Right forelimb (tissue), 1 donor: ENCODE results near the gene CBS.
"Not testable (repeated sequence)": the region's sequence is repeated elsewhere in the genome, so short reads cannot be mapped to it uniquely, and the experiment has no call there.

Source experiments
- DNase-seq: peaks from one replicate; pipeline ENCODE4 v3.0.0-alpha.2; 2018

CBS gene

DNA sequence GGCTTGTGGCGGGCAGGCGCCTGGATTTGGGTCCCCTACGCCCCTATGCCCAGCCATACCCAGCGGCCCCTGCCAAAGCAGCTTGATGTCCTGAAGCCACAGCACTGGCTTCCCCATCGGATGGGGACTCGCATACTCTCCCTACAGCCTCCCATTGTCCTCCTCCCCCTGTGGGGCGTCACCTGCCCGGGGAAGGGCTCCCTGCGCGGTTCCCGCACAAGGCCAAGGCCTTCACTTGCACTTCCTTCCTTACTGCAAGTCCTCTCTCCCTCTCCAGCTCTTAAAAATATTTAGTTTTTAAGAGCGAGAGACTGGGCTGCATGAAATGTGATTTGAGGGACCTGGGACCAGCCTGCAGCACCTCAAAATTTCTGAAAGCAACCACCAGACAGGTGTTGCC, 8.9 kb downstream of the CBS start:
- DNase-seq: not testable (repeated sequence)

DNA sequence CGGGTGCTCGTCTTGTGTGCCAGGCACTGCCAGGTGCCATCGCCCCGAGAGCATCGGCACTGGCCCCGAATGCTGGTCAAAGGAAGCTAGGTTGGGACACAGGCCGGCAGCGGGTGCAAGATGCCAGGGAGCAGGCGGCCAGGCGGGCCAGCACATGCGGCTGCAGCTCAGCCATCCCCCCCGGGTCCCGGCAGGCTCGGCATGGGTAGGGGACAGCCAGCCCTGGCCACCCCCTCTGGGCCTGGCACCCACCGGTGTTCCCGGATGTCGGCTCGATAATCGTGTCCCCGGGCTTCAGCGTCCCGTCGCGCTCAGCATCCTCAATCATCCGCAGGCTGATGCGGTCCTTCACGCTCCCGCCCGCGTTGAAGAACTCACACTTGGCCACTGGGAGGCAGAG, 9.6 kb downstream of the CBS start:
- not testable (repeated sequence) for DNase-seq

DNA sequence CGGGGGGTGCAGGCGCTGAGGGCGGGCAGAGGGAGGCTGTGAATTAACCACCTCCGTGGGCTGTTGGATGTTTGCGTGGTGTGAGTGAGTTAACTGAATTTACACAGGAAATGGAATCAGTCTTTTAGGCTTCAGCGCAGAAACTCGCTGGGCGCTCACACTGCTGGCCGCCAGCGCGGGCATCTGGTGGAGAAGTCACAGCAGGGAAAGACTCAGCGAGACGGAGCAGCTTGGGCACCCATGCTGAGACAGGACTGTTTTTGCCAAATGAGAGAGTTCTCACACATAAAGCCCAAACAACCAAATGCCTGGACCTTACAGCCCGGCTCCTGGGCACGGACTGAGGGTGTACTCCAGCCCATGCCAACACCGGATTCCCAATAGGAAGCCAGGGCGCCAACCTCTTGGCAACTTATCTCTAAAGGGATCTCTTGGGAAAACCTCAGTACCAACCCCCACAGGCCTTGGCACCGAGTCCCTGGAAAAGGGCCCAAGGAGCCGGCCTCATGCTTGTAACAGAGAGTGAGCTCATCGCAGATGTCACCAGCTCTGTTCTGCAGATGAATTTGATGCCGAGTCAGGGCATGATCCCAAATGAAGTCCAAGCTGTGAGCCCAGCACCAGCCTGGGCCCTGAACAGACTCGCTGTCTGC, 11.2 kb downstream of the CBS start:
- not testable (repeated sequence) for DNase-seq

DNA sequence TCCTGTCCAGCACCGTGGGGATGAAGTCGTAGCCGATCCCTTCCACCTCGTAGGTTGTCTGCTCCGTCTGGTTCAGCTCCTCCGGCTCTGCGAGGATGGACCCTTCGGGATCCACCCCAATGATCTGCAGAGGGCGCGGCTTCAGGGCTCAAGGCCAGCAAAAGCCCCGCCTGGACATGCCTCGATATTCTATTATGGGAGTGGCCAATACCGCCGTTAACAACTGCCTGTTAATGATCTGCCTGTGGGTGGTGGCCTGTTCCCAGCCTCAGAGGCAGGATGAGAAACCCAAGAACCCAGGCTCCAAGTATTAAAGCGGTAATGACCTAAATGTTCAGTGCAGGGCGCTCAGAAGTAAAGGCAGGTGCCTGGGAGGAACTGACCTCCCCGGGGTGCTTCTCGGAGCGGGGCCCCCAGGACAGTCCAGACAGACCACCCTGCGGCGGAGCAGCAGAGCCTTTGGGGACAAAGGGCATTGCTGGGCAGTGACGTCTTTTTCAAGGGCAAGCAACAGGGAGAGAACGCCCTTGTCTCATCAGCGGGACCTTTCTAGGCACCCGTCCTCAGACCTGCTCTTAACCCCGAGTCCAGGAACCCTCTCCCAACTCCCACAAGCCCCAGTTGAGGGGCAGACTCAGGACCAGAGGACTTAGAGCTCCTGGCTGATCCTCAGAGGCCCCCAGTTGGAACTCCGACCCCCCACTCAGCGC, 12.5 kb downstream of the CBS start:
- DNase-seq: not testable (repeated sequence)

DNA sequence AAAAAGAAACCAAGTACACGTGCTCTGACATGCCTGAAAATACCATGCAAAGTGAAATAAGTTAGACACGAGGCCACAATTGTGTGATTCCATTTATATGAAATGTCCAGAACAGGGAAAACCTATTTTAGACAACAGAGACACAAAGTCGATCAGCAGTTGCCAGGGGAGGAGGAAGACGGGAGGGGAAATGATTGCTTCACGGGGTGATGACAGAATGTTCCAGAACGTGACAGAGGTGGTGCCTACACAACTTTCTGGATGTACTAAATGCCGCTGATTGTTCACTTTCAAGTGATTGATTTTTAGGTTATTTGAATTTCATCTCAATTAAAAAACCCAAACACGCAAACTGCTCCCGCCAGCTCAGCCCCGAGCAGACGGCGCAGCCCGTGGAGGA, 22.5 kb downstream of the CBS start:
- DNase-seq: not testable (repeated sequence)

DNA sequence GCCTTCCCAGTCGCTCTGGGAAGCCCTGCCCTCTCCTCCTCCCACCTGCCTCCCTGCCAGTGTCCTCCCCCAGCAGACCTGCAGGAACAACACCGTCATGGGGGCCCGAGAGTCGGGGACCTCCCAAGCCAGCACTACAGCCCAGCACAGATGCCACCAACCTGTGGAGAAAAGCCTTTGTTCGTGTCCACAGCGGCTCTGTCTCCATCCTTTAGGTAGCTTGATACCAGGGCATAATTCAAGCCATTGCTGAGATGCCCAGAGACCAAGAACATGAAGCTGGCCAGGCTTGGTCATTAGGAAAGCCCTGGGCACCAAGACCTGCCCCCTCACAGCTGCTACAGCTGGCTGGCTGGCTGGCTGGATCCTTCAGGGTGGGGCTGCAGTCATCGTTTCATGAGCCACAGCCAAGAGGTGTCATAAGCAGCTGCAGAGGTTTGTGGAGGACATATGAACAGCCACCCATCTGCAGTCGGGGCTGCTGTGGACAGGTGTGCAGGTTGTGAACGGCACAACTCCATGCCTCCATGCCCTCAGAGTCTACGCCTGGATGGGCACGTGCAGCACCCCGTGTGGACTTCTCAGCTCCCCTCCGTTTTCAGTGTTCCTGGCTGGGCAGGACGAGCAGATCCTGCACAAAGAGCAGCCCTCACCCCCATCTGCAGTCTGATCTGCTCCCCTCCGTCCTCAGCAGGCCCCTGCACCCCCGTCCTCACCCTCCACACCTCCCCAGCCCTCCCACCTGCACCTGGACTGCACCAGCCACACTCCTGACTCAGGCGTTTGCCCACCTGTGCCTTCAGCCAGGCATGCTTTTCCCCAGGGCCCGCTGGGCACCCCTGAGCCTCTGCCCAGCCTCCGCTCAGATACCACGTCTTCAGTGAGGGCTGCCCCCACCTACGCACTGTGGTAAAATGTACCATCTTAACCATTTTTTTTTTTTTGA, 29.5 kb downstream of the CBS start:
- DNase-seq: peak; percentile 42

DNA sequence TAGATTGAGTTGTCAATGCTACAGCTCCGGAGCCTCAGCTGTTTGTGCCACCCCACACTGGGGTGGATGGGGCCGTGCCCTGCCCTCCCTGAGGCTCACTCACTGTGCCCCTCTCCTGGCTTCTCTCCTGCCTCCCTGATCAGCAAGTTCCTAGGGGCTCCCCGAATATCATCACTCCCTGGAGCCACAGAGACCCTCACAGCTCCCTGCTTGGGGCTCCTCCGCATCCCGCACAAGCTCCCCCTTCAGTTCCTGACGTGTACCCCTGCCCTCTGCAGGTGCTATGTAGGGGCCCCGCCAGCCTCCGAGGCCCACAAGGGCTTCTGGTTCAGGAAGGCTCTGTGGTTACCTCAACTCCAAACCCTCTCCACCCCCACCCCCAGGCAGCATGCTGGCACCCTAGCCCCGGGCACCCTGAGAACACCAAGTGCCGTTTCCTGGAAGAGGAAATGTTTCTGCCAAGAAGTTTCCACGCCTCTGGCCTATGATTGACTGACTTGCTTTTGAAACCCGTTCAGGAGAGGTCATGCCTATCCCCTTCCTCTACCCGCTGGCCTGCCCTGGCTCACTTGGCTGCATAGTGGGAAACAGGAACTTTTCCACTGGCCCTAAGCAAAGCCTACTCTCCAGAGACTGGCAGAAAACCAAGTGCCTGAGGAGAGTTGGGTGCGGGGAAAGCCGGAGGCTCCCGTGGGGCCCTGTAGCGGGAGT, 30.3 kb downstream of the CBS start:
- DNase-seq: peak; percentile 30

DNA sequence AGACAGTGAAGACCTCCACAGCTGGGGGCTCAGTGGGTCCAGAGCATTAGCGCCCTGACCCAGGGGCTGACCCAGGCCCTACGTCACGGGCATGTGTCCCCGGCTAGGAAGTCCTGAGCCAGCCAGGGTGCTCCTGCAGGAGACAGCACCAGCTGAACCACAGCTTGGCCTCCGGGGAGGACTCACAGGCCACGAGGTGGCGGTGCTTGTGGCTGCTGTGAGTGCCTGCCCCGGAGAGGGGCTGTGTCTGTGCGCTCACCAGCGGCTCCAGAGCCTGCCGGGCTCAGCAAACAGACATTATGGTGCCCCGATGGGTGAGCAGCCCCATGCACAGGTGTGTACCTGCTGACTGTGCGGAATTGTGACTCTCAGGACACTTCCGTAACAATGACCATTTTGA, 31.1 kb downstream of the CBS start:
- DNase-seq: peak; percentile 6

DNA sequence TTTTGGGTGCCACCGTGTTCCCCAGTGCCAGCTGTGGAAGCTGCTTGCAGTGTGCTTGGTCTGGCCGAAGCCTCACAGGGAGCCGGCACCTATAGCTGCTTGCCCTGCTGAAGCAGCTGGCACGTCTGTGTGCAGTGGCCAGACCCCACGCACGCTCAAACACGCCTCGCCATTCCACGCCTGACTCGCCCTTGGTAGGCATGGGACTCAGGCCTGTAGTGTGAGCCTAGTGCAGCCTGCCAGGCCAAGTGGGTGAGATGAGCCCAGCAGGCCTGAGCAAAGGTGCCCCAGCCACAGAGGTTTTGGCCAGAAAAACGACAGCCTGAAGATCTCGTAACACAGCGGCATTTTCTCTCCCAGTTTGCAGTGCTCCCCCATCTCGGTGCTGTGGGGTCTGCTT, 32.3 kb downstream of the CBS start:
- DNase-seq: not testable (repeated sequence)

DNA sequence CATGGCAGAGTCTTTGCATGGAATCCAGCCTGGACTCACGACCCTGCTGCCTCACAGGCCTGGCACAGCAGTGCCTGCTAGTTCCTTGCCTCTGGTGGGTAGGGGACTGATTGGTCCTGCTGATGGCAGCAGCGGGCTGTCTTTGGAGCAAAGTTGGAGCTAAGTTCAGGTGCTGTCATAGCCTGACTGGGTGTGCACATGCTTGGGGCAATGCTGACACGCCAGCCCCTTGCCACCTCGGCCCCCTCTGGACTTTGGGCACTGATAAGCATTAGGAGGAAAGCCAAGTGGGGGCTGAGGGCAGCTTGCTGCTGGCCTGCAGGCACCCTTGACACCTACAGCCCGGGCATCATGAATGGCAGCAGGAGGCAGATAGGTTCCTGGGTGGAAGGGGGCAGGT, 33.5 kb downstream of the CBS start:
- DNase-seq: peak; percentile 3

DNA sequence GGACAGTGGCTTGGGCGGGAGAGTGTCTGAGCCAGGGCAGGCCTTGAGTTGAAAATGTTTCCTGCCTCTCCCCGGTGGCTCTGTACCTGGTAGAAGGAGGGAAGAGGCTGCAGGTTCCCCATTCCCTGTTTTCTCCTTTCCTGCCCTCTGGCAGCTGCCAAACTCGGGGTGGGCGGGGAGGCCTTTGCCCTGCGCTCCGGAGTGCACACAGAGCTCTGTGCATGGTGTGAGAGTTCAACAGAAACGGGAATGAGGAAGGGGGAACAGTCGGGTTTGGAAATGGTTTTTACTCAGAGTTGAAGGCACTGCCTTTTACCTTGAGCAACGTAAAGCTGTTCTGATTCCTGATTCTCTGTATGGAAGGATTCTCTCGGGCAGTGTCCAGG, 37.0 kb downstream of the CBS start:
- DNase-seq: not testable (repeated sequence)

DNA sequence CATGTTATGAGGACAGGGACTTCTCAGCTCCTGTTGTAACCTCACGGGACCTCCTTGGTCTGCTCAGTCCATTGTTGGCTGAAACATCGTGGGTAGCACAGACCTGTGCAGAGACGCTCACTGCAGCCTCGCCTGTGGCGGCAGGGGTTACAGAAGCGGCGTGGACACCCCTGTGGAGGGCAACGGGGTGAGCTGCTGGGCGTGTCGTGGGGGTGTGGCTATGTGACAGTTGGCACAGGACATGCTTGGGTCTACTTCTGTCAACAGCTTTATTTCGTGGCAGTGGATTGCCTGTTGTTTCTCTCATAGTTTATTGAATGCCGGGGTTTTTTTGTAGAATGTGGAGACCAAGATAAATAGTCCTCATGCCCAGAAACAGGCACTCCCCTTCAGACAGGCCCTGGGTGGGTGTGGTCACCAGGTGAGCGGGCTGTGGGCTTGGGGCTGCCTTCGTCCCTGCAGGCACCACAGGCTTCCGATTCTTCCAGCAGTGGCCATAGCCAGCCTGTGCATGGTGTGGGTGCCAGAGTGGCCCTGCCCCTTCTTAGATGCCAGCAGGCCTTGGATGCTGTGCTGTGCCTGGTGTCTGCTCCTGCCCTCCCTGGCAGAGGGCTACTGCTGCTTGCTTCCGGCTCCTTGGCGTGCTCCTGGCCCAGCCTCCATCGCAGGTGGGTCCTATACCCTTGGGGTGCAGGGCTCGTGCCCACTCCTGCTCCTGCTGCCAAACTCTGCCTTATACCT, 37.5 kb downstream of the CBS start:
- peak; percentile 13 for DNase-seq

DNA sequence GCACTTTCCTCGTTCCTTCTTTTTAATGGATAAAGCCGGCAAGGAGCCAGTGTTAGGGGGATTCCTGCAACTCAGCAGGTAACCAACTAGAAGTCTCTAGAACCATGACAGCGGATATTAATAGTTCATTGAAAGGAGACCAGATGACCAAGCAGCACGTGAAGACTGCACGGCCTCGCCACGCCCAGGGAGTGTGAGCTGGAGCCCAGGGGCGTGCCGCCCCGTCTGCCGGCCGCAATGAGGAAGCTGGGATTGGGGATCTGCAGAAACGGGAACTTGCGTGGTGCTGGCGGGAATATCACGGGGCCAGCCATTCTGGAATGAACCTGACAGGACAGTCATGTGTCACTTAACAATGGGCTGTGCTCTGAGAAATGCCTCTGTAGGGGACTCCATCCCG, 38.7 kb downstream of the CBS start:
- DNase-seq: not testable (repeated sequence)

DNA sequence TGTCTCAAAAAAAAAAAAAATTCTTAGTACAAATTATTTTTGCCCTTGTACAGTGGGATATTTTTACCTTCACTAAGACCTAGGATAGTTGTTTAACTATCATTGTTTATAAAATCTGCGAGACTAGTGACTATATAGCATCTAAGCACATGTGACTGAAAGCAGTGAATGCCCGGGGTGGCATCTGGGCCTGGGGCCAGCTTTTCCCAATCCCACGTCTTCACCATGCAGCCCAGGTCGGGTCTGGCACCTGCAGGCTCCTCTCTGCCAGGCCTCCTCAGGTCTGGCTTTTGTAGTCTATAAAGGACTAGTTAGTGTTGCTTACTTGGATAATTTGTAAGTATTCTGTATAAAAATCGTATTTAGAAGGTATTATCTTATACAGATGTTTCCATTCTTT, 40.8 kb downstream of the CBS start:
- DNase-seq: no peak

DNA sequence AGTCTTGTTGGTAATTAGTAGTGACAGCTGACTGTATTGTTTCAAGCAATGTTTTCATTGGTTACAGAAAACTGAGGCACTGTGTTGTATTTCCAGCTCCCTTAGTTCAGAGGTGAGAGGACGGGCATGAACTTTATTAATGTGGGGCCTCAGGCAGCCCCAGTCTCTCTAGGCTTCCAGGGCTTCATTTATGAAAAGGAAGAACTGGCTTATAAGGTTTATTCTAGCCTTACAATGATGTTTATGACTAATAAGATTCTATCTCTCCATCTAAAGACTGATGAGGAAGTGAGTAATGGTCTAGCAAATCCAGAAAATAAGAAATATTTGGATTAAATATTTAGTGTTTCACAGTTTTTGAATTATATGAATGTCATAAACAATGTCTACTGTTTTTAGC, 41.5 kb downstream of the CBS start:
- DNase-seq: no peak

DNA sequence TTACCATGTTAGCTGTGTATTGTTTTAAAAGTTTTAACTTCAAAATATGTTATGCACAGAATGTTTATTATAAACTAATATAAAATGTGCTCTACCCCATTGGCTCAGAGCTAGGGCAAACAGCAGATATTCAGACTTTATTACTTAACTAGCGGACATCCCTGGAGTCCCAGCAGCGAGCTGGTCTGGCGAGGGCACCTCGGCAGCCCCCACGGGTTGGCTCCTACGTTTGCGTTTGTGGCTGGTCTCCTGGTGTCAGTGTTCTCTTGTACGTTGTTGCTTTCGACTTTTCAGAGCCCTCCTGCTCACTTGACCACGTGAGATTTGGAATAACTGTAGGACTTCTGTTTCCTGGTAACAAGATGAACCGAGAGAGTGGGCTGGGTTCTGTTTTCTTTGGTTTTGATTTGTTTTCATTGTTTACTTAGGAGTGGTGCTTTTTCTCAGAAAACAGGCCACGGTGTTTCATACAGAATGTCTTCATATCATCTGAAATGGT, 44.5 kb downstream of the CBS start:
- DNase-seq: no peak

DNA sequence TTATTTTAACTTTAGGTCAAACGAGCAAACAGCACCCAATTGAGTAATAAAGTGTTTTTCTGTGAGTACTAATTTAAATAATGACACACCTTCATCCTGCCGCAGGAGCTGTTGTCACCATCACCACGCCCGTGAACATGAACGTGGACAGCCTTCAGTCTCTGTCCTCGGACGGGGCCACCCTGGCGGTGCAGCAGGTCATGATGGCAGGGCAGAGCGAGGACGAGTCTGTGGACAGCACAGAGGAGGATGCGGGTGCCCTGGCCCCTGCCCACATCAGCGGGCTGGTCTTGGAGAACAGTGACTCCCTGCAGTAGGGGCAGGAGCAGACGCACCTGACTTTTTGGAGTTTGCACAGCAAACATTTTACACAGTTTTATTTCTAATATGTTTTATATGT, 45.9 kb downstream of the CBS start:
- DNase-seq: no peak

DNA sequence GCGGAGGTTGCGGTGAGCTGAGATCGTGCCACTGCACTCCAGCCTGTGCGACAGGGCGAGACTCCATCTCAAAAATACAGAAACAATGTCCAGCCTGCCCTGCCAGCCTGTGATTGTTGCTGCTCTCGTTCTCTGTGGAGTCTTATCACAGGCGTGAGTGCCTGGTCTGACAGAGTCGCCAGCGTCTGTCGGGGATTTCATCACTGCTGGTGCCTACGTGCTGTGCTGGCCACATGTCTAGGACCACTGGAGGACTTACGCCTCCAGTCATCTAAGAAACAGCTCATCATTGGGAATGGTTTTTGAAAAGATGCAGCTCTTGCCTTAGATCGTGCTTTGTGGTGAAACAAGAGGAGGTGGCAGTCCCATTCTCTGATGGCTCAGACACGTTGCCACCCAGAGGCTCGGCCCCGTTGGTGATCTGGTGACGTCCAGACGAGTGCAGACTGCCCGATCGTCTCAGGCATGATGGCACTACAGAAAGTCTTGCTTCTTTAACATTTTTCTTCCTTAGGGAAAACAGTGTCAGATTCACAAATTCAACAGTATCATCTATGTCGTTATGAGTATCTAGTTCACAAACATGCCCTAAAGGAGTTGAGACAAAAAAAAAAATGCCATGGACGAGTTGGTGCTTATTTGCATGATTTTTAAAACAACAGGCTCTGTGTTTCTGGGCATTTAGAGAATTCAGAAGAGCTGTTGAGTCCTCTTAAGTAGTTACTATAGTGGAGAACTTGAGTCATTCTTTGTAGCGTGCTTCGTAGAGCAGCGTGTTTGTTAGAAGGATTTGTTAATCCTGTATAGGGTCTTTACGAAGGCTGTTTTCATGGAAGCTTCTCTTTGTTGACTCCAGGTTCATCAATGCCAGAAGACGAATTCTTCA, 47.5 kb downstream of the CBS start:
- DNase-seq: no peak

DNA sequence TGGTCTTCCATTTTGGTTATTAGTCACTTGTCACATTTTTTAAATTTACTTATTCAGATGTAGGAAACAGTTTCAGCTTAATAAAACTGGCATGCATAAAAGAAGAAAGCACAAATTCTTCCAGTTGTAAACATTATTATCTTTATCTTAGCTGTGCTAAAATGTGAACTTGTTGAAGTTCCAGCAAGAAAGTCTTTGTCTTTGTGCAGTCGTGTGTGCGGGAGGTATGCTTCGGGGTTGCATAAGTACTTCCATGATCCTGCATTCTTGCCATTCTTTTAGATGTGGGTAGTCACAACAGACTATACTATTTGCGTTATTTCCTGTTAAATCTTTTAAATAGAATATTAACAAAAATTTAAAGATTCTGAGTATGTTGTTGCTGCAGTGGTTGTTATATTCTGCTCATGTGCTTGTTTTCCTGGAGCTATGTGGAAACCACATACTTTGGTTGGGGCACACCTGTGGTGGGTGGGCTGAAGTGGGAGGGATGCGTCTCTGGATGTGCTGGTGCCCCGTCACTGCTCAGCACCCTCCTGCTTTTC, 49.9 kb downstream of the CBS start:
- no peak for DNase-seq

DNA sequence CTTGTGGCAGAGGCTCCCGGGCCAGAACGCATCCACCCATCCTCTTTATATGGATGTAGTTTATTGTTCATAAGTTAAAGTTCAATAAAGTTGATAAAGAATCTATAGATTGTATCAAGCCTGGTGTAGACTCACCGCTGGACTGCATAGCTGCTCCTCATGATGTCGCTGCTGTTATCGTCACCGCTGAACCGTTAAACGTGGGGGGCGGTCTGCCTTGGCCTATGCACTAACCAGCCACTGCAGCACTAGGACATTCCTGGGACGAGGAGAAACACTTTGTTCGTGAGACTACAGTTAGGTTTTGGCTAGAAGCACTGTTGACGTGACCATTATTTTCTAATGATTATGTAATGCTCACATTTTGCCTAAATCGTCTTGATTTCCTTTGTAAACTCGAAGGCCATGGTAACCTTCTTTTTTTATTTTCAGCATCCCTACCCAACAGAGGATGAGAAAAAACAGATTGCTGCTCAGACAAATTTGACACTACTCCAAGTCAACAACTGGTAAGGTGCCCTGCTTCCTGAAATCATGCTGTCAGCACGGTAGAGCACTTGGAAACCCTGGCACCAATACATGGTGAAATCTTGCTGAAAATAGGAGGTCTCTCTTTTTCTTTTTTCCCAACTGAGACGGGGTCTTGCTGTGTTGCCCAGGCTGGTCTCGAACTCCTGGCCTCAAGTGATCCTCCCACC, 51.0 kb downstream of the CBS start:
- no peak for DNase-seq
